Esophagus muscularis mucosa (tissue), 3 donors: ENCODE measurements around the gene DUSP28.

ENCODE experiments used
- CTCF ChIP-seq, 3 experiments: fragments of 200-600 bp in 2 of 3; fragments of 450-650 bp in 1 of 3; sonication (generic) in 2 of 3; IDR thresholded peaks; one replicate each; pipeline ENCODE4 v1.5.1; 2017 to 2019; ENCODE audit warnings: antibody characterized with exemption in 3 of 3, mild to moderate bottlenecking in 2 of 3, moderate library complexity in 1 of 3
- POLR2A ChIP-seq: fragments of 450-650 bp; IDR thresholded peaks from one replicate; pipeline ENCODE4 v1.6.1; 2017; ENCODE audit warnings: antibody characterized with exemption, moderate library complexity, mild to moderate bottlenecking, low read depth

- no peak for TF ChIP-seq POLR2A
- TF ChIP-seq CTCF (IDR thresholded peaks at IDR 0.05): no peak
Observed at GRCh38 chr2:240563951-240564560, 3.9 kb downstream of the DUSP28 start.
